SK-N-SH treated with all-trans-retinoic acid at 6 μM for 48 hours (cell line): ENCODE measurements around the gene TSSC4.

ENCODE experiments used
- ARNTL ChIP-seq: fragments of 450-650 bp; formaldehyde crosslinking; IDR thresholded peaks from 2 replicates; pipeline ENCODE4 v1.5.0; 2020; ENCODE audit warnings: low read depth, mild to moderate bottlenecking, moderate library complexity, borderline replicate concordance
- BACH2 ChIP-seq: fragments of 250-450 bp; sonication (Bioruptor Pico); IDR thresholded peaks from 2 replicates; pipeline ENCODE4 v1.9.0; 2021; ENCODE audit warnings: mild to moderate bottlenecking, borderline replicate concordance
- CREB5 ChIP-seq: fragments of 250-450 bp; sonication (Bioruptor Pico); IDR thresholded peaks from 2 replicates; pipeline ENCODE4 v1.5.1; 2020; ENCODE audit warnings: low read depth, mild to moderate bottlenecking, moderate library complexity
- CSRNP3 ChIP-seq: fragments of 250-450 bp; sonication (Bioruptor Pico); IDR thresholded peaks from 2 replicates; pipeline ENCODE4 v1.5.1; 2021; ENCODE audit warnings: mild to moderate bottlenecking, moderate library complexity
- ESRRG ChIP-seq: fragments of 250-450 bp; sonication (Bioruptor Pico); IDR thresholded peaks from 2 replicates; pipeline ENCODE4 v1.6.1; 2021; ENCODE audit warnings: mild to moderate bottlenecking
- PATZ1 ChIP-seq: fragments of 250-450 bp; sonication (Bioruptor Pico); IDR thresholded peaks from 2 replicates; pipeline ENCODE4 v1.8.0; 2020; ENCODE audit warnings: mild to moderate bottlenecking, moderate library complexity, borderline replicate concordance
- RARB ChIP-seq: fragments of 250-450 bp; sonication (Bioruptor Pico); IDR thresholded peaks from 2 replicates; pipeline ENCODE4 v1.8.0; 2021; ENCODE audit warnings: mild to moderate bottlenecking, moderate library complexity
- SNAI2 ChIP-seq: fragments of 250-450 bp; sonication (Bioruptor Pico); IDR thresholded peaks from 2 replicates; pipeline ENCODE4 v1.5.0; 2020; ENCODE audit warnings: mild to moderate bottlenecking, moderate library complexity
- TSHZ2 ChIP-seq: fragments of 250-450 bp; sonication (Bioruptor Pico); IDR thresholded peaks from 2 replicates; pipeline ENCODE4 v1.5.0; 2020; ENCODE audit warnings: mild to moderate bottlenecking, moderate library complexity
- ZFP30 ChIP-seq: fragments of 450-650 bp; formaldehyde crosslinking; IDR thresholded peaks from 2 replicates; pipeline ENCODE4 v1.5.0; 2022; ENCODE audit warnings: mild to moderate bottlenecking, moderate library complexity

GRCh38 chr11:2401436-2401984 is 960 bp downstream of the TSSC4 start:
- TF ChIP-seq SNAI2 (no peak), ESRRG (CRISPR knock-in tag) (no peak), CREB5 (CRISPR knock-in tag) (no peak), PATZ1 (CRISPR knock-in tag) (no peak), BACH2 (no peak), RARB (no peak), ZFP30 (CRISPR knock-in tag) (no peak), TSHZ2 (no peak), CSRNP3 (CRISPR knock-in tag) (no peak), ARNTL (no peak)
